ENCODE data around the gene LTN1.

Gene LTN1

DNA sequence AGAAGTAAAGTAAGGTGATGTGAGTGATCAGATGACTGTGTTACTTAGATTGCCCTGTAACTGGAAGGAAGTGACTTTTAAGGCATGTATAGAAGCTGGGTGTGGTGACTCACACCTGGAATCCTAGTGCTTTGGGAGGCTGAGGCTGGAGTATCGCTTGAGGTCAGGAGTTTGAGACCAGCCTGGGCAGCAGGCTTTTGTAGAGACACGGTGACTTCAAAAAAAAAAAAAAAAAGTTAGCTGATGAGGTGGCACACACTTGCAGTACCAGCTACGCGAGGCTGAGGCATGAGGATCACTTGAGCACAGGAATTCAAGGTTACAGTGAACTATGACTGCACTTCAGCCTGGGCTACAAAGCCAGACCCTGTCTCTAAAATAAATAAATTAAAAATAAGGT, 29.5 kb upstream of the LTN1 start:
- TF ChIP-seq TAF1 (IDR thresholded peaks at IDR 0.05; ENCODE audit: borderline replicate concordance, insufficient read depth, low read length) = no peak
- TF ChIP-seq POLR2AphosphoS5 (IDR thresholded peaks at IDR 0.05; ENCODE audit: low read depth, low read length) = no peak
- no peak for TF ChIP-seq FOXP2 (optimal IDR thresholded peaks at IDR 0.05; ENCODE audit: borderline replicate concordance, extremely low read depth, extremely low read length, insufficient read depth)
- TF ChIP-seq, protein P1, sequence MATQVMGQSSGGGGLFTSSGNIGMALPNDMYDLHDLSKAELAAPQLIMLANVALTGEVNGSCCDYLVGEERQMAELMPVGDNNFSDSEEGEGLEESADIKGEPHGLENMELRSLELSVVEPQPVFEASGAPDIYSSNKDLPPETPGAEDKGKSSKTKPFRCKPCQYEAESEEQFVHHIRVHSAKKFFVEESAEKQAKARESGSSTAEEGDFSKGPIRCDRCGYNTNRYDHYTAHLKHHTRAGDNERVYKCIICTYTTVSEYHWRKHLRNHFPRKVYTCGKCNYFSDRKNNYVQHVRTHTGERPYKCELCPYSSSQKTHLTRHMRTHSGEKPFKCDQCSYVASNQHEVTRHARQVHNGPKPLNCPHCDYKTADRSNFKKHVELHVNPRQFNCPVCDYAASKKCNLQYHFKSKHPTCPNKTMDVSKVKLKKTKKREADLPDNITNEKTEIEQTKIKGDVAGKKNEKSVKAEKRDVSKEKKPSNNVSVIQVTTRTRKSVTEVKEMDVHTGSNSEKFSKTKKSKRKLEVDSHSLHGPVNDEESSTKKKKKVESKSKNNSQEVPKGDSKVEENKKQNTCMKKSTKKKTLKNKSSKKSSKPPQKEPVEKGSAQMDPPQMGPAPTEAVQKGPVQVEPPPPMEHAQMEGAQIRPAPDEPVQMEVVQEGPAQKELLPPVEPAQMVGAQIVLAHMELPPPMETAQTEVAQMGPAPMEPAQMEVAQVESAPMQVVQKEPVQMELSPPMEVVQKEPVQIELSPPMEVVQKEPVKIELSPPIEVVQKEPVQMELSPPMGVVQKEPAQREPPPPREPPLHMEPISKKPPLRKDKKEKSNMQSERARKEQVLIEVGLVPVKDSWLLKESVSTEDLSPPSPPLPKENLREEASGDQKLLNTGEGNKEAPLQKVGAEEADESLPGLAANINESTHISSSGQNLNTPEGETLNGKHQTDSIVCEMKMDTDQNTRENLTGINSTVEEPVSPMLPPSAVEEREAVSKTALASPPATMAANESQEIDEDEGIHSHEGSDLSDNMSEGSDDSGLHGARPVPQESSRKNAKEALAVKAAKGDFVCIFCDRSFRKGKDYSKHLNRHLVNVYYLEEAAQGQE (IDR thresholded peaks at IDR 0.05; ENCODE audit: insufficient read depth in 1 of 2, low read depth in 2 of 2, low read length in 2 of 2) = no peak
- no peak for TF ChIP-seq SIN3A (IDR thresholded peaks at IDR 0.05; ENCODE audit: borderline replicate concordance, insufficient read depth, low read length)

DNA sequence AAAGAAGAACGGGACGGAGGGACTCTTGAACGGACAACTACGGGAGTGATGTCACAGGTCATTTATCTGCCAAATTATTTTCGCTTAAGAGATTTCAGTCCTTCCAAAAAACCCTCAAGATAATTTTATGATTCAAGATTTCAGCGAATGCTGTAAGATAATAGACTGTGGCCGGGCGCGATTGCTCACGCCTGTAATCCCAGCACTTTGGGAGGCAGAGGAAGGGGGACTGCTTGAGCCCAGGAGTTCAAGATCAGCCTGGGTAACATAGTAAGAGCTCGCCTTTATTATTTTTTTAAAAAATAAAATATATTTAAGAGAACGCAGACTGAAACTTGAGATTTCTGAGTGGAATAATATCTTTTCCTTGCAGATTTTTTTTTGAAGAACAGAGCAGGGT, 25.9 kb upstream of the LTN1 start:
- TF ChIP-seq FOXP2 (optimal IDR thresholded peaks at IDR 0.05; ENCODE audit: borderline replicate concordance, extremely low read depth, extremely low read length, insufficient read depth) (no peak), POLR2AphosphoS5 (IDR thresholded peaks at IDR 0.05; ENCODE audit: low read depth, low read length) (no peak), SIN3A (IDR thresholded peaks at IDR 0.05; ENCODE audit: borderline replicate concordance, insufficient read depth, low read length) (0 out of 2 replicates have a peak, but pooled peaks have one; percentile 16), TAF1 (IDR thresholded peaks at IDR 0.05; ENCODE audit: borderline replicate concordance, insufficient read depth, low read length) (no peak)
- TF ChIP-seq, protein P1 (IDR thresholded peaks at IDR 0.05; ENCODE audit: insufficient read depth in 1 of 2, low read depth in 2 of 2, low read length in 2 of 2) = no peak

DNA sequence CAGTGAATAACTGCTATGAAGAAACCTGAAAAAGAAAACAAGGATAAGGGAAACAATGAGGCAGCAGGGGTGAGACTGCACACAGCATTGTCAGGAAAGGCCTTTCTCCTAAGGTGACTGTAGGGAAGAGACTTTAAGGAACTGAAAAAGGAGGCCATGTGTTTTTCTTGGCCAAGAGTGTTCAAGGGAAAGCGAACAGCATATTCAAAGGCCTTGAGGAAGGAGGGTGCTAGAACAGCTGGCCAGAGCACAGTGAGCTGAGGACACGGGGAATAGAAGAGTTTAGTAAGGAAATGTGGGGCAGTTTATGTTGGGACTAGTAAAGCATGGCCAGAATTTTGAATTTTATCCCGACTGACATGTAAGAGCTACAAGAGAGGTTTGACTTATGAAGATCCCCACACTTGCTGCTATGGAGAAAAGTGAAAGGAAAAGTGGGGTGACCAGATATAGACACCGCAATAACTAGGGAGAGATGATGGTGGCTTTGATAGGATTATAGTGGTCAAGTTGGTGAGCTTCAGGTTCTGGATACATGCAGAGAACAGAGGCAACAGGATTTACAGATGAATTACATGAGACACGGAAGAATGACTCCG, 25.1 kb upstream of the LTN1 start:
- TF ChIP-seq POLR2AphosphoS5 (IDR thresholded peaks at IDR 0.05; ENCODE audit: low read depth, low read length) = no peak
- no peak for TF ChIP-seq FOXP2 (optimal IDR thresholded peaks at IDR 0.05; ENCODE audit: borderline replicate concordance, extremely low read depth, extremely low read length, insufficient read depth)
- no peak for TF ChIP-seq SIN3A (IDR thresholded peaks at IDR 0.05; ENCODE audit: borderline replicate concordance, insufficient read depth, low read length)
- no peak for TF ChIP-seq TAF1 (IDR thresholded peaks at IDR 0.05; ENCODE audit: borderline replicate concordance, insufficient read depth, low read length)
- TF ChIP-seq, protein P1 (IDR thresholded peaks at IDR 0.05; ENCODE audit: insufficient read depth in 1 of 2, low read depth in 2 of 2, low read length in 2 of 2) = no peak

DNA sequence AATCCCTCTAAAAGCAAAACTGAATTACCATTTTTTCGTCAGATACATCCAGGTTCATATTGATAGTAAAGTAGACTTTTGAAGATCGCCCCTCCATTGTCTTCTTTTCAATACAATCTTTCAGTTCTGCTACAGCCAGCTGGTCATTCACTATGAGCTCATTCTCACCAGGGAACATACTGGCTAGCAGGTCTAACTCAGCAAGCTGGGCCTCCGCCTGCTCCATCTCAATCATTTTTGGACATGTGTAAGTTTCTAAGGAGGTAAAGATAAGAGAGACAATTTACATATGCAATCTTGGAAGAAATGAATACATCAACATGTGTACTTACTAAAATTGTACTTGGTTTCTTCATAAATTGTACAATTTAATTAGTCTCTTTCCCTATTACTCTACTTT, 15.7 kb upstream of the LTN1 start:
- TF ChIP-seq, protein P1 (IDR thresholded peaks at IDR 0.05; ENCODE audit: insufficient read depth in 1 of 2, low read depth in 2 of 2, low read length in 2 of 2) = no peak
- no peak for TF ChIP-seq POLR2AphosphoS5 (IDR thresholded peaks at IDR 0.05; ENCODE audit: low read depth, low read length)
- no peak for TF ChIP-seq TAF1 (IDR thresholded peaks at IDR 0.05; ENCODE audit: borderline replicate concordance, insufficient read depth, low read length)
- no peak for TF ChIP-seq FOXP2 (optimal IDR thresholded peaks at IDR 0.05; ENCODE audit: borderline replicate concordance, extremely low read depth, extremely low read length, insufficient read depth)
- TF ChIP-seq SIN3A (IDR thresholded peaks at IDR 0.05; ENCODE audit: borderline replicate concordance, insufficient read depth, low read length) = no peak

Data from PFSK-1 (cell line).